COLO829 (cell line): ENCODE results near the gene GAL.

Source experiments
- DNase-seq: peaks from one replicate; pipeline ENCODE4 v3.0.0; 2012; ENCODE audit warnings: low spot score

Gene GAL

GRCh38 chr11:68711114-68711513 is 26.8 kb downstream of the GAL start:
- DNase-seq, result no peak

GRCh38 chr11:68714060-68714856 is 29.9 kb downstream of the GAL start:
- peak; percentile 44 for DNase-seq

- DNase-seq, result no peak
Observed at GRCh38 chr11:68715456-68716122, 31.2 kb downstream of the GAL start.

GRCh38 chr11:68721075-68721474 is 36.7 kb downstream of the GAL start:
- no peak for DNase-seq

GRCh38 chr11:68722143-68722542 is 37.8 kb downstream of the GAL start:
- no peak for DNase-seq

GRCh38 chr11:68724293-68724692 is 39.9 kb downstream of the GAL start:
- DNase-seq, result no peak

- DNase-seq, result no peak
Observed at GRCh38 chr11:68727783-68728182, 43.4 kb downstream of the GAL start.

GRCh38 chr11:68734111-68734510 is 49.8 kb downstream of the GAL start:
- DNase-seq, result no peak

- DNase-seq, result no peak
Observed at GRCh38 chr11:68735125-68735524, 50.8 kb downstream of the GAL start.

GRCh38 chr11:68735646-68736045 is 51.3 kb downstream of the GAL start:
- DNase-seq, result no peak
